Measurements from ENCODE around the gene OR2A5.

GRCh38 chr7:144074374-144074773 lies 25.6 kb downstream of the OR2A5 start:
- no peak for TF ChIP-seq EZH2phosphoT487 (IDR thresholded peaks at IDR 0.05; ENCODE audit: insufficient read depth, low read depth)
- no peak for TF ChIP-seq EZH2 (IDR thresholded peaks at IDR 0.05; ENCODE audit: insufficient read depth, poor library complexity, severe bottlenecking)
